ENCODE data around the gene WNT3.
A peak's percentile ranks its signal among the peaks of the same experiment; 100 is the strongest.

The WNT3 gene

GRCh38 chr17:46768540-46768870, 50.0 kb downstream of the WNT3 start:
- TF ChIP-seq CTCF (IDR thresholded peaks at IDR 0.05; ENCODE audit: low read depth, low read length), result no peak
- DNase-seq (ENCODE audit: low read depth in 2 of 2), result no peak
- no peak overlapping the region for H3K4me3 ChIP-seq (replicated peaks in 1 of 2; ENCODE audit: low read depth in 2 of 2, low read length in 2 of 2)

- no peak for DNase-seq (ENCODE audit: low read depth in 2 of 2)
- H3K4me3 ChIP-seq (replicated peaks in 1 of 2; ENCODE audit: low read depth in 2 of 2, low read length in 2 of 2), result no peak overlapping the region
- no peak for TF ChIP-seq CTCF (IDR thresholded peaks at IDR 0.05; ENCODE audit: low read depth, low read length)
Measured at GRCh38 chr17:46766493-46767491, 51.7 kb downstream of the WNT3 start.

GRCh38 chr17:46765453-46765852, 53.0 kb downstream of the WNT3 start:
- no peak for TF ChIP-seq CTCF (IDR thresholded peaks at IDR 0.05; ENCODE audit: low read depth, low read length)
- H3K4me3 ChIP-seq (replicated peaks in 1 of 2; ENCODE audit: low read depth in 2 of 2, low read length in 2 of 2), result no peak overlapping the region
- no peak for DNase-seq (ENCODE audit: low read depth in 2 of 2)

- no peak overlapping the region for H3K4me3 ChIP-seq (replicated peaks in 1 of 2; ENCODE audit: low read depth in 2 of 2, low read length in 2 of 2)
- TF ChIP-seq CTCF (IDR thresholded peaks at IDR 0.05; ENCODE audit: low read depth, low read length), result no peak
- DNase-seq (ENCODE audit: low read depth in 2 of 2), result peak; percentile 83 to 87
Measured at GRCh38 chr17:46764709-46765401, 53.6 kb downstream of the WNT3 start.

- DNase-seq (ENCODE audit: low read depth in 2 of 2), result no peak
- no peak for TF ChIP-seq CTCF (IDR thresholded peaks at IDR 0.05; ENCODE audit: low read depth, low read length)
Measured at GRCh38 chr17:46764000-46764708, 54.3 kb downstream of the WNT3 start.

GRCh38 chr17:46763416-46763815, 55.1 kb downstream of the WNT3 start:
- no peak overlapping the region for H3K4me3 ChIP-seq (replicated peaks in 1 of 2; ENCODE audit: low read depth in 2 of 2, low read length in 2 of 2)
- DNase-seq (ENCODE audit: low read depth in 2 of 2), result no peak
- no peak for TF ChIP-seq CTCF (IDR thresholded peaks at IDR 0.05; ENCODE audit: low read depth, low read length)

More at GRCh38 chr17:46764000-46764708, 54.3 kb downstream of the WNT3 start:
- no peak overlapping the region for H3K4me3 ChIP-seq (replicated peaks in 1 of 2; ENCODE audit: low read depth in 2 of 2, low read length in 2 of 2)
